ENCODE measurements around the gene PGBD2.
"Not testable (repeated sequence)": the region's sequence is repeated elsewhere in the genome, so short reads cannot be mapped to it uniquely, and the experiment has no call there.

The PGBD2 gene

DNA sequence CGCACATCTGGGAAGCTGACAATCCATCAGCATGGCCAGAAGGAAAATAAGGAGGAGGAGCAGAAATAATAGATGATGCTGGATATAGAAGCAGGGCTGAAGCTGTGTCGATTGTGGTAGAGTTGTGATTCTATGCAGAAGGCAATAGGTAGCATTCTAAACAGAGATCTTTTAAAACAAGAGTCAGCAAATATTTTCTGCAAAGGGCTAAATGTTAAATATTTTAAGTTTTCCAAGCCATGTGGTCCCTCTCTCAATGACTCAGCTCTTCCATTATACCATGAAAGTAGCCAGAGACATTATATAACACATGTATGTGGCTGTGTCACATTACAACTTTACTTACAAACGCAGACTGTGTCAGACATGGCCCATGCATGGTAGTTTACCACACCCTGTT is 21.2 kb downstream of the PGBD2 start:
- DNase-seq (ENCODE audit: low read depth) = not testable (repeated sequence)

DNA sequence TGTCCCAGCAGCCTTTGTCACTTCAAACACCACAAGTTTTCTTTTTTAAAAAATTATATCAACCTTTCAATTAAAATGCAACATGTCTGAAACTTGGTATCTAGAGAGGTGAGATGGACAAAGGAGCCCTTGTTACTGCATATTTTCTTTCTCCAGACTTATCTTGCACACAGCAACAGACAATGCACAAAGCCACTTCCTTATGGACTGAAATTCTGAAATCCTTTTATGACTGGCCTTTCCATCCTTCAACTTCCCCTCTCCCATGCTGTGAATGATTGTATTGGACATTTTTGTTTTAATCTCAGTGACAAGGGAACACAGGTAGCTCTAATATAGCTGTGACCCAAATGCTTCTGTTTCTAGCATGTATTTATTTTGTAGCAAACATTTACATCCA is 22.1 kb downstream of the PGBD2 start:
- DNase-seq (ENCODE audit: low read depth) = not testable (repeated sequence)

DNA sequence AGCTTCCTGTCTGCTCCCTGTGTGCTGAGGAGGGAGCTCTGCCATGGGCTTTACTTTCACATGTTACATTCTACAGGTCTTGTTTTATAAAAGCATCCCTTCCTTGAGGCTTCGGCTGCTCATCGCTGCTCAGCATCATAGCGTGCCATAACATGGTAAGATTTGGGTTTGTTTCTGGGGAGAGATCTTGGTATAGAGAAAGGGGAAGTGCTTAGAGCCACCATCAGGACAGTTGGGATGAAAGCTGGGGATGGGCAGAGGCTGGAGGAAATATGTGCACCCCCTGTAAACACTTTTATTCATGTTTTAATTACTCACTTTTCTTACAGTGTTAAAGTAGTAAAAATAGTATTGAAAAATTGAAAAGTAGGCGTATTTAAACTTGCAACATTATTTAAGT is 24.0 kb downstream of the PGBD2 start:
- DNase-seq (ENCODE audit: low read depth) = not testable (repeated sequence)

DNA sequence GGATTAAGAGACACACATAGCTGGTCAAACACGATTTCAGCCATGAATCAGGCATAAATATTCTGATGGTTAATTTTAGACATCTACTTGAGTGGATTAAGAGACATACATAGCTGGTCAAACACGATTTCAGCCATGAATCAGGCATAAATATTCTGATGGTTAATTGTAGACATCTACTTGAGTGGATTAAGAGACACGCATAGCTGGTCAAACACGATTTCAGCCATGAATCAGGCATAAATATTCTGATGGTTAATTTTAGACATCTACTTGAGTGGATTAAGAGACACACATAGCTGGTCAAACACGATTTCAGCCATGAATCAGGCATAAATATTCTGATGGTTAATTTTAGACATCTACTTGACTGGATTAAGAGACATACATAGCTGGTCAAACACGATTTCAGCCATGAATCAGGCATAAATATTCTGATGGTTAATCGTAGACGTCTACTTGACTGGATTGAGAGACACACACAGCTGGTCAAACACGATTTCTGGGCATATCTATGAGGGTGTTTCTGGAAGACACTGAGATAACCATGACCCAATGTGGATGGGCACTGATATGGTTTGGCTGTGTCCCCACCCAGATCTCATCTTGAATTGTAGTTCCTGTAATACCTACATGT is 32.3 kb downstream of the PGBD2 start:
- not testable (repeated sequence) for DNase-seq (ENCODE audit: low read depth)

DNA sequence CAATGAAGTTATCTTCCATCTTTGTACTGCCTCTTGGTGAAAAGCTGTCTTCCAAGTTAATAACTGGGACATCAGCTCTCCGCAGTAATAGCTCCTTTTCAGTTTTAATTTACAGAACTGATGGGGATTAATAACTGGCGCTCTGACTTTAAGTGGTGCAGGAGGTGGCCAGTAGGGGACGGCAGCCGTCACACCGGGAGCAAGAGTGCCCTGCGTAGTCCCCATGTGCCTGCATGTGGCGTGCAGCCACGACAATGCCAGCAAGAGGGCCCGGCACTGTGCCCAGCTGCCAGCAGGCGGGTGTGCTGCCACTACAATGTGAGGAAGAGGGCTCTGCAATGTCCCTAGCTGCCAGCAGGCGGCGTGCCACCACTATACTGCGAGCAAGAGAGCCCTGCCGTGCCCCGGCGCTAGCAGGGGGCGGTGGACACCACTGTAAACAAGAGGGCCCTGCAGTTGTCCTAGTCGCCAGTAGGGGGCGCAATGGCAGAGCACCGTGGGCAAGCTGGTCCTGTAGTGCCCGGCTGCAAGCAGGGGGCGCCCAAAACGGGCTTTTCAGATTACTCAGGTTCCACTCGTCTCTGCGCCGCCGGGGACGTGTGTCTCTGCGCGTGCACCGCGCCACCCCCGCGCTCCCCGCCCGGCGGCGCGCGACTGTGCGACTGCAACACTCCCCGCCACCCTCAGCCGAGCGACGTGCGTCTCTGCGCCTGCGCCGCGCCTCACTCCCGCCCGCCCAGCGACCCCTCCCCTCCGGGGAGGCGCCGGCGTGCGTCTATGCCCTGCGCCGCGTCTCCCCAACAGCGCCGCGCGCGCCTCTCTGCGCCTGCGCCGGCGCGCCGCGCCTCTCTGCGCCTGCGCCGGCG is 38.3 kb downstream of the PGBD2 start:
- not testable (repeated sequence) for DNase-seq (ENCODE audit: low read depth)

DNA sequence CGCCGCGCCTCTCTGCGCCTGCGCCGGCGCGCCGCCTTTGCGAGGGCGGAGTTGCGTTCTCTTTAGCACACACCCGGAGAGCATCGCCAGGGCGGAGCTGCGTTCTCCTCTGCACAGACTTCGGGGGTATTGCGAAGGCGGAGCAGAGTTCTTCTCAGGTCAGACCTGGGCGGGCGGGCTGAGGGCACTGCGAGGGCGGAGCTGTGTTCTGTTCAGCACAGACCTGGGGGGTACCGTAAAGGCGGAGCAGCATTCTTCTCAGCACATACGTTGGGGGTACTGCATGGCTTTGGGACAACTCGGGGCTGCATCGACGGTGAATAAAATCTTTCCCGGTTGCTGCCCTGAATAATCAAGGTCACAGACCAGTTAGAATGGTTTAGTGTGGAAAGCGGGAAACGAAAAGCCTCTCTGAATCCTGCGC is 39.0 kb downstream of the PGBD2 start:
- not testable (repeated sequence) for DNase-seq (ENCODE audit: low read depth)

DNA sequence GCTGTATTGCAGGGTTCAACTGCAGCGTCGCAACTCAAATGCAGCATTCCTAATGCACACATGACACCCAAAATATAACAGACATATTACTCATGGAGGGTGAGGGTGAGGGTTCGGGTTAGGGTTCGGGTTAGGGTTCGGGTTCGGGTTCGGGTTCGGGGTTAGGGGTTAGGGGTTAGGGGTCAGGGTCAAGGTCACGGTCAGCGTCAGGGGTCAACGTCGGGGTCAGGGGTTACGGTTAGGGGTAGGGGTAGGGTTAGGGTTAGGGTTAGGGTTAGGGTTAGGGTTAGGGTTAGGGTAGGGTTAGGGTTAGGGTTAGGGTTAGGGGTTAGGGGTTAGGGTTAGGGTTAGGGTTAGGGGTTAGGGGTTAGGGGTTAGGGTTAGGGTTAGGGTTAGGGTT is 39.4 kb downstream of the PGBD2 start:
- not testable (repeated sequence) for DNase-seq (ENCODE audit: low read depth)

DNA sequence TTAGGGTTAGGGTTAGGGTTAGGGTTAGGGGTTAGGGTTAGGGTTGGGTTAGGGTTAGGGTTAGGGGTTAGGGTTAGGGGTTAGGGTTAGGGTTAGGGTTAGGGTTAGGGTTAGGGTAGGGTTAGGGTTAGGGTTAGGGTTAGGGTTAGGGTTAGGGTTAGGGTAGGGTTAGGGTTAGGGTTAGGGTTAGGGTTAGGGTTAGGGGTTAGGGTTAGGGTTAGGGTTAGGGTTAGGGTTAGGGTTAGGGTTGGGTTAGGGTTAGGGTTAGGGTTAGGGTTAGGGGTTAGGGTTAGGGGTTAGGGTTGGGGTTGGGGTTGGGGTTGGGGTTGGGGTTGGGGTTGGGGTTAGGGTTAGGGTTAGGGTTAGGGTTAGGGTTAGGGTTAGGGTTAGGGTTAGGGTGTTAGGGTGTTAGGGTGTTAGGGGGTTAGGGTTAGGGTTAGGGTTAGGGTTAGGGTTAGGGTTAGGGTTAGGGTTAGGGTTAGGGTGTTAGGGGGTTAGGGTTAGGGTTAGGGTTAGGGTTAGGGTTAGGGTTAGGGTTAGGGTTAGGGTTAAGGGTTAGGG is 39.9 kb downstream of the PGBD2 start:
- DNase-seq (ENCODE audit: low read depth) = not testable (repeated sequence)
